NCI-H2171 (cell line): ENCODE results near the gene CTAGE4.
"Not testable (repeated sequence)": the region's sequence is repeated elsewhere in the genome, so short reads cannot be mapped to it uniquely, and the experiment has no call there.

ENCODE experiments used
- DNase-seq: peaks from one replicate; lab custom pipeline; 2025; lab: John Stamatoyannopoulos, UW

CTAGE4 gene

DNA sequence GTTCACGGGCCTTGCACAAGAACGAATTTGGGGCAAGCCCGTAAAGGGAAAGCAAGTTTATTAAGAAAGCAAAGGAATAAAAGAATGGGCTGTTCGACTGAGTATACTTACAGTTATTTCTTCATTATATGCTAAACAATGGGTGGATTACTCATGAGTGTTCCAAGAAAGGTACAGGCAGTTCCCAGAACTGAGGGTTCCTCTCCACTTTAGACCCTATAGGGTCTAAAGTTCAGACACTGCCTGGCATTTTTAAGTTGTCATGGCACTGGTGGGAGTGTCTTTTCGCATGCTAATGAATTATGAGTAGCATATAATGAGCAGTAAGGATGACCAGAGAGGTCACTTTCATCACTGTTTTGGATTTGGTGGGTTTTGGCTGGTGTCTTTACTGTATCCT, 22.0 kb downstream of the CTAGE4 start:
- not testable (repeated sequence) for DNase-seq

DNA sequence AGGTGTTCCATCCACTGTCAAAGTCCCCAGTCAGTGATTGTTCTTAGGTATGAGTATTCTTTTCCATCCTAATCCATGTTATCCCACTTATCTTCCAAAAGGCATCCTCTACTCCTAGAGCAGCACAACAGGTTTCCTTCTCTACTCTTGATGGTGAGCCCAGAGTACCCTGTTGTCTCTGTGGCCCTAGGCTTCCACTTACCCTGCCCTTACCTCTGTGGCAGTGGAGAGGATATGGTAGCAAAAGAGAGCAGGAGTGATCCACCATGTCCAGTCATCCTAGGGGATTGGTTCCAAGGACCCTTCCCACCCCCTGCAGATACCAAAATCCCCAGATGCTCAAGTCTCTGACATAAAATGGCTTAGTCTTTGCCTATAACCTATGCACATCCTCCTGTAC, 33.9 kb downstream of the CTAGE4 start:
- not testable (repeated sequence) for DNase-seq

DNA sequence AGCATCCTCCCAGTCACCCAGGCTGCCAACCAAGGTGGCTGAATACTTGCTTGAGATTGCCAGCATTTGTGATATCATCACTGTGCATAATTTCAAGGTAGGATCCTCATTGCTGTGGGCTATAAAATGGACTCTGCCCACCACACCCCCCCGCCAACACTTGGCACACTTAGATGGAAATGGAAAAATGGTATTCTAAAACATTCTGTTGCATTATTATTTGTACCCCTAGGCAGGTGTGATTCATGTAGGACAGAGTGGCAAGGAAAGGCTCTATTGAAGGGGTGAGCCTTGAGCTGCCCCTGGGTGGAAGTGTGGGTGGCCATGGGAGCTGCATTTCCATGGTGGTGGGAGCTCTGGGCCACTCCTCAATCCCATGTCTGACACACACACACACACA, 35.3 kb downstream of the CTAGE4 start:
- not testable (repeated sequence) for DNase-seq

DNA sequence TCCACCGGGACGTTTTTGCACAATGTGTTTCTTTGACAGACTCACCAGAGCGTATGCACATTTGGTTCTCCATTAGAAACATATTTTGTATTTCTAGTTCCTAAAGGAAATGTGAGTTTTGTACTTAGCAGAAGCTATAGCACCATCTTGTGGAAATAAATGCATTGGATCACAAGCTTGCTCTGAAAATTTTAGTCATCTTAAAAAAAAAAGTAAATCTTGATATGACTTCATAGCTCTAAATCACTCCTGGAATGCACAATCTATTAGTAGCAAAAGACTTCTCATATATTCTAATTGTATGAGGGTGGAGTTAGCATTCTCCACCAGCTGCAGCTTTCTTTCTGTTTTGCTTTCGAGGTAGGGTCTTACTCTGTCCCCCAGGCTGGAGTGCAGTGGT, 35.9 kb downstream of the CTAGE4 start:
- DNase-seq, result not testable (repeated sequence)

DNA sequence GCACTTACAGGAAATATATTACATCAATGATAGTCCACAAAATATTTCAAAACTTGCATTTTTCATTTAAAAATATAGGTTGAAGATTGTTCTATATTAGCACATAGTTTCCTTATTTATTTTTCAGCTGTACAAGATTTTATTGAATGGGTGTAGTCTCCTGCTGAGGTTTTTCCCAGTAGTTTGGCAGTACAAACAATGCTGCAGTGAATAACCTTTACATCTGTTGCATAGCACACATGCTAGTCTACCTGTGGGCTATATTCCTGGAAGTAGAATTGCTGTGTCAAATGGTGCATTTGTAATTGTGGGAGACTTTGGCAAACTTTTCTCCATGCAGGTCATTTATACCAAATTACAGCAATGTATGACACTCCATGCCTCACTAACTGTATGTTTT, 37.3 kb downstream of the CTAGE4 start:
- not testable (repeated sequence) for DNase-seq

DNA sequence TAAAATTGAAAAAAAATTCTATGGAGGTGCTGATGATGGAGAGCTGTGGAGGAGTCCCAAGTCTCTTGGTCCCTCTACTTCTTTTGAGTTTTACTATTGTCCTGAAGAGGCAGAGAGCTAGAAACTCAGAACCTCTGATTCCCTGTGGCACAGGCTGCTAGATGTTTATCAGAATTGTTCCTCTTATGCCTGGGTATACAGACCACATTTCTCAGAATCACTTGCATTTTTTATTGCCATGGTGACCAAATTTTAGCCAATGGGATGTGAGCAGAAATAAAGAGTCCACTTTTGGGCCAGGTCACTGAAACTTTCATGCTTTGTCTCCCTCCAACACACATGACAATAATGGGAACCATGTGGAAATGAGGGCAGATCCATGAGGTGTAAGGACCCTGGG, 40.4 kb downstream of the CTAGE4 start:
- not testable (repeated sequence) for DNase-seq

DNA sequence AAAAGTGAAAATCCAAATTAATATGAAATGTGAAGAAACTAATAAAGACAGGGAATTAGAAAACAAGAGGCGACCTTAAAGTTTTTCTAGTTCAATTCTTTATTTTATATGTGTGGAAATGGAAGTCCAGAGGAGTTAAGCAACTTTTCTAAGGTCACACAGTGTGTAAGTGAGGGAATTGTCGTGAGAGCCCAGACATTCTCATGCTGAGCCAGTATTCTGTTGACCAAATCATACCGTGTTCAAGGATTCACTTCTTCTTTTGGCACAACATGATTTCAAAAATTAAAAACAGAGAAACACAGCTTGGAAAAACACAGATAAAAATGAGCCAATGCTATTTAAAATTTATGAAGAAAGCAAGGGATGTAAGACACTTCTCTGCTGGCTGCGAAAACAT, 43.6 kb downstream of the CTAGE4 start:
- not testable (repeated sequence) for DNase-seq

DNA sequence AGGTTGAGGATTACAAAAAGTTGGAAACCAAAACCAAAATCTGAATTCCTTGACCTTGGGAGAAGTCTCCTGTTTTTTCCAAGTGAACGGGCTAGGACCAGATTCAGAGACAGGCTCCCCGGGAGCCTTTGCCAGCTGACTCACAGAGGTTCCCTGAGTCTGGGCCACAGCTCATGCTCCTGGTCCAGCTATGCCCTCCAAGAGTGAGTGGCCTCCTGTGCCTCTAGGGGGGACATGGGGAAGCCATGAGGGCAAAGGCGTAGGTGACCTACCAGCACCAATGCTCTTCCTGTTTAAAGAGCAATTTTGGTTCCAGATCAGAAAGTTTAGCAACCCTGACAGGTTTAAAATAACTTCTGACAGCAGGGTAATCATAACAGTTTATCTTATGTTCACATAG, 45.5 kb downstream of the CTAGE4 start:
- DNase-seq, result not testable (repeated sequence)

DNA sequence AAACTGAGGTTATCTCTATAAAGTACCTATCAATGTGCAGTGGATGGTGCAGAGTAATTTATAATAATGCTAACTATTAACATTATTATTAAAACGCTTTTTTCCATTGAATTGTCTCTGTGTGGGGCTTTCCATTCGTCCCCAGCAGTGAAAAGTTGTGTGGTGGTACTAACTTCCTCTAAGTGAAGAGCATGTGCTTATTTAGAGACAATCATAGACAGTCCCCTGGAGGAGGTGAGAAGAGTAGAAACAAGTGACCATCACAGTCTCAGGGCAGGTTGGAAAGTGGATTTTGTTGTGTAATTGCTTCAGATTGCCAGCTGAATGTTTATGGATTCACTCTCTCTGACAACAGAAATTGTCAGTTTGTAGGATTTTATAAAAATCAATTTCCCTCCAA, 47.8 kb downstream of the CTAGE4 start:
- not testable (repeated sequence) for DNase-seq

DNA sequence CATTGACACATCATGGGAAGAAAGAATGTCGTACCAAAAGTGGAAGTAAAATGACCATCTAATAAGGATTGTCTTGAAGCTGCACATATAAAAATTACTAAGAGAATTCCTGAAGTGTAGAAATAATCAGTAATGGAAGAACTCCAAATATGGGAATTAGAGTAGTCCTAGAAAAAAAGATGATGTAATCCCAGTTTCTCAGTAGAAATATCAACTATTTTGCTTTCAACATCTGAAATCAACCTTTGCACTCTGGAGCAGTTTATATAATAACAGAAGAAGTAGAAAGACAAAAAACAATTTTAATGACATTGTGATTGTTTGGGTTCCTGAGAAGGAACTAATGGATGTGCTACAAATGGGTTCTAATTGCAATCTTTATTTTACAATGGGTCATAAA, 49.8 kb downstream of the CTAGE4 start:
- DNase-seq, result not testable (repeated sequence)
